GM21367 (cell line): ENCODE data around the gene ZFHX3.

ENCODE experiments used
- ATAC-seq: cut with Tn5 transposase; IDR thresholded peaks from one replicate; pipeline ENCODE4 v1.9.1; 2021; ENCODE audit not compliant: unreplicated experiment

ZFHX3 gene

DNA sequence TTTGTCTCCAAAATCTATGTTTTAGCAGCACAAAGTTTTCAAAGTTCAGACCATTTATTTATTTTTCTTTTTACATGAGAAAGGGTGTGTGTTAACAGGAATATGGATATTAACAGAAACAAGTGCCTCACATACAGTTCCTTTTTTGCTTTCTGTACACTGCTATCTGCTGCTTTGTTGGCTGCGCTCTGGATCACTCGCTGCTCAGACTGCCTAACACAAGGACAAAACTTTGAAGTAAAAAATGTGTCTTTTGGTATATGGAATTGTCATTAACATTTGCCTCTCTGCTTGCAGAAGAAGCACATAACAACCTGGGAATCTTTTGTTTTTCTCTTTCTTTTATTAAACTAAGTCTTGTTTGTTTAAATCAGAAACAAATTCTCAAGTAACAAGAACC lies 262.8 kb downstream of the ZFHX3 start:
- ATAC-seq = no peak

DNA sequence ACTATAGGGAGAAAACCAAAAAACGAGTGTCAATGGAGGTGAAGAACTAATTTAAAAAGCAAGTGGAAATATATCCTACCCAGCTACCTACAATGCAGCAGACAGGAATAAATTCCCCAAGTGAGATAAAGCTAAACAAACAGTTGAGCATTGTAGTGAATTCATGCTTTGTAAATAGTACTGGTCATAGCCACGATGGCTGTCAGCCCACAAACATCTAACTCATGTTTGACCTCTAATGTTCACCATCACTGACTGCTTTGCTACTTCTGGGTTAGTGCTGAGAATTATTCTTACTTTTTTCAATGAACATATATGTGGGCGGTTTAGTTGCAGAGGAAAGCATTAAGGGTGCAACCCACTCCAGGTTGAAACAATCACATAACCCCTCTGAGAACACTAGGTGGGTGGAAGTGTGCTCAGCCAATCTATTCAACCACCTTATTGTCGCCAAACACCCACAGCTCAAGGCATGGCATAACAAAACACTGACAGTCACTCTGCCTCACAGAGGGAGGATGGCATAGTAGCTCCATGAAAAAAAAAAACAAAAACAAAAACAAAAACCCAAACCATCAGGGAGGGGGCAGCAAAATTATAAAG lies 264.1 kb downstream of the ZFHX3 start:
- ATAC-seq = no peak

DNA sequence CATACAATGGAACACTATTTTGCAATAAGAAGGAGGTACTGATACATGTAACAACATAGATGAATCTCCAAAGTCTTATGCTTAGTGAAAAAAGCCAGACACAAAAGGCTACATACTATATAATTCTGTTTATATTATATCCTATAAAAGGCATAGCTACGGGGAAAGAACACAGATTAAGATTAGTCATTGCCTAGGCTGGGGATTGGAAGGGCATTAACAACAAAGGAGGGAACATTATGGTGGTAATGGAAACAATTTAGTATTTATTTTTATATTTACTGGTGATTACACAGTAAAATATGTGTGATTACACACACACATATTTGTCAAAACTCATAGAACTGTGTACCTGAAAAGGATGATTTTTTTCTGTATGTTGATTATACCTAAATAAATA lies 278.1 kb downstream of the ZFHX3 start:
- no peak for ATAC-seq

DNA sequence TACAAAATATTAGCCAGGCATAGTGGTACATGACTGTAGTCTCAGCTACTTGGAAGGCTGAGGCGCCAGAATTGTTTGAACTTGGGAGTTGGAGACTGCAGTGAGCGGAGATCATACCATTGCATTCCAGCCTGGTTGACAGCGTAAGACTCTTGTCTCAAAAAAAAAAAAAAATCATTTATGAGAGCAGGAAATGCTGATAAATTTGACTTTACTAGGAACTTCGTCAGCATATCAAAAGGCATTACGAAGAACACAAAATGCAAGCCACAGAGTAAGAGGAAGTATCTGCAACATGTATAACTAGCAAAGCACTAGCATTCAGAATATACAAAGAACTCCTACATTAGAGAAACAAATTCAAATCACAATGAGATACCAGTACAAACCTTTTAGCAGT lies 279.3 kb downstream of the ZFHX3 start:
- no peak for ATAC-seq

DNA sequence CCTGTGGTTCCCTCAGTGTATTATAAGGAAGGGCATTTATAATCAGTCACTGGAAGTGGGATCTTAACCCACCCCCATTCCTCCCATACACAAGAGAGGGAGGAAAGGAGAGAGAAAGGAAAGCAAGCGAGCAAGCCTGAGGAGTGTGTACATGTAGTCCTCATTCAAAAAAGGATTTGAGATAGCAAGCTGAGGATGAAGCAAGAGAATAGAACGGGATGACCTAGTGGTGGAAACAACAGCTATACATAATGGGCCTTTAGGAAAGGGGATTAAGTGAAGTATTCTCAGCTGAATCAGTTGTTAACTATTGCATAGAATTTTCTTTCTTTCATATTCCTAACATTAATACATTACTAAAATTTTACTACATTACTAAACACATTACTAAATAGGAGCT lies 281.4 kb downstream of the ZFHX3 start:
- no peak for ATAC-seq

DNA sequence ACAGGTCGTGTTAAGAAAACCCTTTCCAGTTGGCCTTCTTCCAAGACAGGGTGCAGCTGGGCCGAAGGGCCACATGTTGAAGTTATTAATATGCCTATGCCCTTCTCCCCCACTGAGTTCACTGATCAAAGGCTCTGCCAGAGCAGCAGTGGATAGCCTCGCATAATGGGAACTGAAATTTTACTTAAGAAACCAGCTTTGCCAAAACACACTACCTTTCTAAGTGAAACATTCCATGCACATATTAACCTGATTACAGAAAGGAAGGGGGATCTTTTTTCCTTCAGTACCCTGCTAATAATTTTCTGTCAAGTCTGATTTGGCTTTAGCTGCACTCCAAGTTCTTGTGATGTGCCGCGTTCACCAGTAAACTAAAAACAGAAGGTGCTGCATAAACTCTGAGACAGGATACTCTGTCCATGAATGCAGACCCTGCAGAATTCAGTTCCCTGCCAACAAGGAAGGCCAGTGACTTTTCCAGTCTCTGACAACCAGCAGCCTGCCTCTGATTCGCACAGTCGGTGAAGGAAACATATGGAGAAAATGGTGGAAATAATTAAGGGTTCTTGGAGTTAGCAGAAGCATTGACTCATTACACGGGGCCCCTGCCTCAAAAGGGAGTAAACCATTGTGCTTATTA lies 283.8 kb downstream of the ZFHX3 start:
- no peak for ATAC-seq

DNA sequence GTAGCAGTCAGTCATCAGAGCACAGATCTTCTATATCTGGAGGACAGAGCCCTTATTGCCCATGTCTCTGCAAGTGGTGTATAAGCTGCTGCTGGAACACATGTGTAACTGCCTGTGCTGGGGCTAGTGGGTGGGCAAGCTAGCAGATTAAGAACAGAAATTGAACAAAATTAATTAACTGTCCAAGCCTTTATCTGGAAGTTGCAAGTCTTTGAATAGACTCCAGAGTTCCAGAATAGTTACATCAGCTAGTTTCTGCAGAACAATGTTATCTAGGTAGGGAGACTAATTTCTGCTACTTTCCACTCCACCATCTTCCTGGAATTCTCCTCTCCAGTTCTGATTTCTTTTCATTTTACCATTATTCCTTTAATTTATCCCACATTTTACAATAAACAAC lies 287.3 kb downstream of the ZFHX3 start:
- ATAC-seq = no peak

DNA sequence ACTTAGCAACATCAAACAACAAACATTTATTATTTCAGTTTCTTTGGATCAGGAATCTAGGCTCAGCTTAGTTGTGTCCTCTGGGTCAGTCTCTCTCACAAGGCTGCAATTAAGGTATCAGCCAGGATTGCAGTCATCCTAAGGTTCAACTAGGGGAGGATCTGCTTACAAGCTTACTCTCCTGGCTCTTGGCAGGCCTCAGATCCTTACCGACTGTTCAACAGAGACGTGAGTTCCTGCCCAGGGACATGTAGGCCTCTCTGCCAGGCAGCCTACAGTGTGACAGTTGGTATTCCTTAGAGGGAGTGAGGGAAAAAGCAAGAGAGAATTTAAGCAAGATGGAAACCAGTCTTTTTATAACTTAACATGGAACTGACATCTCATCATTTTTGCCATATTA lies 294.0 kb downstream of the ZFHX3 start:
- no peak for ATAC-seq

DNA sequence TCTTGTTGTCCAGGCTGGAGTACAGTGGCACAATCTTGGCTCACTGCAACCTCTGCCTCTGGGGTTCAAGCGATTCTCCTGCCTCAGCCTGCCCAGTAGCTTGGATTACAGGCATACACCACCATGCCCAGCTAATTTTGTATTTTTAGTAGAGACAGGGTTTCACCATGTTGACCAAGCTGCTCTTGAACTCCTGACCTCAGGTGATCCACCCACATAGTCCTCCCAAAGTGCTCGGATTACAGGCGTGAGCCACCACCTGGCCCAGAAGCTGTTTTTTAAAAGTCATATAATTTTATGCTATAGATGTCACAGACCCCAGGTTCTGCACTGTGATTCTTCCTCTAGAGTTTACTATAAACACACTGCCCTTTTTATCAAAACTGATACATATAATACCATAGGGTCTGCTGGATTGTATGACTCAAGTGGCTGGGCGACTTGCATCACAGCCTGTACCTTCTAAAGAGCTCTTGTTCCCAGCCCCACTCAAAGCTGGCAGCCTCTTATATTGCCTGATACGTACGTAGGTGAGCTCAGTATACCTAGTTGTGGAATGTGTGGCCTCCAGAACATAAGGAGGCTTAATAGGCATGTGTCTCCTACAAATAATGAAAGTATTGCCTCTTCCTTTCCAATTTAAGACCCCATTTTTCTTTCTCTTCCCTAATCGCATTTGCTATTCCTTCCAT lies 295.8 kb downstream of the ZFHX3 start:
- ATAC-seq = no peak

DNA sequence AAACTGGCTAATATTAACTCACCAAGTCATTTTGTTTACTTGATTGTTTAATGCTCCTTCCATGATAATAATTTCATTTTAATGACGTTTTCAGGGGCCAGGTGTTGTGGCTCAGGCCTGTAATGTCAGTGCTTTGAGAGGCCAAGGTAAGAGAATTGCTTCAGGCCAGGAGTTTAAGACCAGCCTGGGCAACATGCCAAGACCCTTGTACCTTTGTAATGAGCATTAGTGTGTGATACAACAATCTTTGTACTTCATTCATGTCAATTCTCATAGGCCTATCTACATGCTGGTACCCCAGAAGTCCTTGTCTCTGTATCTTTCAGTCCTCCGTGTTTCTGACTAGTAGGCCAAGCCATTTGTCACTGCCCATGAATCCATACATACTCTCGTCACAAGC lies 296.9 kb downstream of the ZFHX3 start:
- no peak for ATAC-seq

DNA sequence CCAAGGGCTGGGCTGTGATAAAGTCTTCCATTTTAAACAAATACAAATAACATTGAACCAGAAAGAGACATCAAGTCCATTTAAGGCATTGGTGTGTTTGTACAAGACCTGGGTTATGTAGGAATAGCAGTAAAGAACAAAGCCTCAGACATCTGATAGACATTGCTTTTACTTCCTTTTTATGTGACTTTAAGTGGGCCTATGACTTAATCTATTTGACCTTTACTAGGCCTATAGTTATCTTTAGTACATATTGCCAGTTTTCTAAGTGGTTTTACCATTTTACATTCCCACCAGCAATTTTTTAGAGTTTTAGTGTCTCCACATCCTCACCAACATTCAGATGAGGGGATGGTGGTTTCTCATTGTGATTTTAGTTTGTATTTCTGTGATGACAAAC lies 298.8 kb downstream of the ZFHX3 start:
- ATAC-seq = no peak

DNA sequence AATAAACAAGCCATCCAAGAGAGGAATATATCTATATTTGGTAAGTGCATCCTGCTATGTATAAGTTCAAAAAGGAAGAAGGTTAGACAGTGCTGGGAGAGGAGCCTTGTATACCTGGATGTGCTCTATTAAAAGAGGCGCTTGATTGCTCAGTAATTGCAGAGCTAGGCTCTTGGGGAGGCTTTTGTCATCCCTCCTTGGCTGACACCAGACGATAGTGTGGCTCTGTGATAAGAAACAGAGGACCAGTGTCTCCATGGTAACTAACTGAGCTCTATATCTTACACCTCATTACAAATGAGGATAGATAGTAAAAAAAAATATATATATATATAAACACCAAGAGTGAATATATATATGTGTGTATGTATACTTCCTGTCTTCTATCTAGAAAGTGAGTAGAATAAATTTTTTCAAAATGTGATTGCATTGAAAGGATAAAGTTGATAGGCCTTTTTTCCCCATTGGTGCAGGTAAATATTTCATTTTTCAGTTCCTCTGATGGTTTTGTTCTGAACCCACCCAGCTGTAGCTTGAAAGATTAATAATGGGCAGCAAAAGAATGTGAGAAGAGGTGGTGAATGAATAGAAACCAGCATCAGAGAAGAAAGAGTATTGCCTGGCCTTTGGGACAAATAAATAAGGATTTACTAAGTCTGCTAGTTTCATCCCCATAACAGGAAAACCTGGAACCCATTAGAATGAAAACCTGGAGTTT lies 303.7 kb downstream of the ZFHX3 start:
- ATAC-seq = no peak

DNA sequence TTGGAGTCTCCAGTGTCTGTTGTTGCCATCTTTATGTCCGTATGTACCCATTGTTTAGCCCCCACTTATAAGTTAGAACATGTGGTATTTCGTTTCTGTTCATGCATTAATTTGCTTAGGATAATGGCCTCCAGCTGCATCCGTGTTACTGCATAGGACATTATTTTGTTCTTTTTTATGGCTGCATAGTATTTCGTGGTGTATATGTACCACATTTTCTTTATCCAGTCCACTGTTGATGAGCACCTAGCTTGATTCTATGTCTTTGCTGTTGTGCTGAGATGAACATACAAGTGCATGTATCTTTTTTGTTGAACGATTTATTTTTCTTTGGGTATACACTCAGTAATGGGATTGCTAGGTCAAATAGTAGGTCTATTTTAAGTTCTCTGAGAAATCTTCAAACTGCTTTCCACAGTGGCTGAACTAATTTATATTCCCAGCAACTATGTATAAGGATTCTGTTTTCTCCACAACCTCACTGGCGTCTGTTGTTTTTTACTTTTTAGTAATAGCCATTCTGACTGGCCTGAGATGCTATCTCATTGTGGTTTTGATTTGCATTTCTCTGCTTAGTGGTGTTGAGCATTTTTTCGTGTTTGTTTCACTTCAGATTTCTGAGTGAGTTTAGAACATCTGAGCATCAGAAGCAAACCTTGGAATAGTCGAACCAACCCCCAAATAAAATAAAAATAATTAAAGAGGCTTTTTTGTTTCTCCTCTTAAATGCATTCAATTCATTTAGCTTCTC lies 304.7 kb downstream of the ZFHX3 start:
- ATAC-seq = peak; percentile 77

DNA sequence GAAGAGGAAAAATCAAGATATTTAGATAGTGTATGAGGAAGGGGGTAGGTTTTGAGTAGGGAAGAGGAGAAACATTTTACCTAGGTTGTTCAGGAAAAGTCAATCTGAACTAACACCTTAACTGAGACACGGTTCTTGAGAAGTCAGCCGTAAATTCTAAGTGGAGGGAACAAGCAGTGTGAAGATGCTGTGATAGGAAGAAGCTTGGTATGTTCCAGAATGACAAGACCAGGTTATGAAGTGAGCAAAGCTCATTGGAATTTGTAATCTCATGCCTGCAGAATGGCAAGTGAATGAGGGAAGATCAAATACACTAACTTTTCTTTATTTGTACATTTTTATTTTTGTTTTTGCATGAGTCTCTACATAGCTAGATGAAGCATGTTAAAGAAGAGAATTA lies 307.6 kb downstream of the ZFHX3 start:
- ATAC-seq = no peak

DNA sequence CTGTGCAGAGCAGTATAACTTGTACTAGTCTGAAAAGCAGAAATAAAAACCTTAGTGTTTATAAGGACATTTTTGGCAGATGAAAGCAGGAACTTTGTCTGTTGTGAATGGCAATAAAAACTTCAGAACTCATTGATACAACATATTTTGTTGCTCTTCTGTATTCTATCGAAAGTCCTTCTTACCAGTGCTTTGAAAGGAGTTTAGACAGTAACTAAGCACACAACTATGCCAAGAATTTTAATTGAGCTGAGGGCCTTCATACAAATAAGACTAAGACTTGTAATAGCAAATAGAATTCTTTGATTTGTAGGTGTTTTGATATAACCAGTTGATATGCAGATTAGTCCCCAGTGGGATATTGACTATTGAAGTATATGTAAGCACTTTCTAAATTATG lies 308.4 kb downstream of the ZFHX3 start:
- no peak for ATAC-seq

DNA sequence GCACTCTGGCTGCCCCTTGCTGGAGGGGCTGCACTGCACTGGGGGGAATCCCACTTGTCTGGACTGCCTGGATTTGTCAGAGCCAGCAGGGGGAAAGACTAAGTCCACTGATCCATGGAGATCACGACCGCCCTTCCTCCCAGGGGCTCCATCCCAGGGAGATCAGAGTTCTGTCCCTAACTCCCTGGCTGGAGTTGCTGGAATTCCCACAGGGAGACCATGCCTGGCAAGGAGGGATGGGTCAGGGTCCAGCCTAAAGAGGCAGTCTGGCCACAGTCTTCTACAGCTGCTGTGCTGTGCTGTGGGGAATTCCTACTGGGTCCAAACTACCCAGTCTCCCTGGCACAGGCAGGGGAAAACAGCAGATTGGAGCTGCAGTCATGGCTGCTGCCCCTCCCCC lies 311.9 kb downstream of the ZFHX3 start:
- no peak for ATAC-seq
